Measurements from ENCODE around the gene SLK.

Gene SLK

GRCh38 chr10:104046651-104047050 lies 79.7 kb downstream of the SLK start:
- H3K4me3 ChIP-seq (ENCODE audit: low read depth, low read length): no peak overlapping the region
- H3K9ac ChIP-seq (ENCODE audit: low read depth, low read length): no peak overlapping the region
- no peaks in the 10 kb centered on the region for H3K36me3 ChIP-seq (ENCODE audit: control insufficient read depth, insufficient read depth, low read length)
- H3K27me3 ChIP-seq (ENCODE audit: control insufficient read depth, insufficient read depth, low read length): no peaks in the 10 kb centered on the region
- H3K4me1 ChIP-seq (ENCODE audit: control insufficient read depth, insufficient read depth, low read length): no peaks in the 10 kb centered on the region
- H3K9me3 ChIP-seq (ENCODE audit: control insufficient read depth, insufficient read depth, low read length): no peaks in the 10 kb centered on the region

- no peak overlapping the region for H3K9ac ChIP-seq (ENCODE audit: low read depth, low read length)
- H3K4me1 ChIP-seq (ENCODE audit: control insufficient read depth, insufficient read depth, low read length): no peaks in the 10 kb centered on the region
- no peaks in the 10 kb centered on the region for H3K27me3 ChIP-seq (ENCODE audit: control insufficient read depth, insufficient read depth, low read length)
- H3K4me3 ChIP-seq (ENCODE audit: low read depth, low read length): no peak overlapping the region
- no peaks in the 10 kb centered on the region for H3K9me3 ChIP-seq (ENCODE audit: control insufficient read depth, insufficient read depth, low read length)
- H3K36me3 ChIP-seq (ENCODE audit: control insufficient read depth, insufficient read depth, low read length): no peaks in the 10 kb centered on the region
Measured at GRCh38 chr10:104049504-104050250, 82.7 kb downstream of the SLK start.

DNA sequence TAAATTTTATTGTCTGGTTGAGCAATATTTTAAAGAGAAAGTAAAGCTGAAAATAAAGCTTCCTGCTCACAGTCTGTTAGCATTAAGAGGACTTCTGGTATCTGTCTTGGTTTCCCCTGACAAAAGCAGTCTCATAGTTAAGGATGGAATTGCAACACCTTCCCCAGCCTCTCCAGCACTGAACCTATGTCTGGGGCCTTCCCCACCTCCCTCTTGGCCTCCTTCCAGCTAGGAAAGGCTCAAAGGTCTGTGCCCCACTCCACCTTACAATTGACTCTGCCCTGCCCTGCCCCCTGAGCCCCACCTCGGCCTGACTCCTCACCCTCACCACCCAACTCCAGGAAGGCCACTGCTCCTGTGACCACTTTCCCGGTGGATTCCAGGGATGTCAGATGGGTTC lies 85.5 kb downstream of the SLK start:
- Histone ChIP-seq H3K9me3 (ENCODE audit: control insufficient read depth, insufficient read depth, low read length) (no peaks in the 10 kb centered on the region), H3K4me3 (ENCODE audit: low read depth, low read length) (no peak overlapping the region), H3K9ac (ENCODE audit: low read depth, low read length) (no peak overlapping the region), H3K36me3 (ENCODE audit: control insufficient read depth, insufficient read depth, low read length) (no peaks in the 10 kb centered on the region), H3K4me1 (ENCODE audit: control insufficient read depth, insufficient read depth, low read length) (peaks cover 2% of the 10 kb centered on the region), H3K27me3 (ENCODE audit: control insufficient read depth, insufficient read depth, low read length) (no peaks in the 10 kb centered on the region)

- H3K9me3 ChIP-seq (ENCODE audit: control insufficient read depth, insufficient read depth, low read length): no peaks in the 10 kb centered on the region
- H3K4me1 ChIP-seq (ENCODE audit: control insufficient read depth, insufficient read depth, low read length): peaks cover 4% of the 10 kb centered on the region
- H3K27me3 ChIP-seq (ENCODE audit: control insufficient read depth, insufficient read depth, low read length): no peaks in the 10 kb centered on the region
- no peak overlapping the region for H3K9ac ChIP-seq (ENCODE audit: low read depth, low read length)
- no peaks in the 10 kb centered on the region for H3K36me3 ChIP-seq (ENCODE audit: control insufficient read depth, insufficient read depth, low read length)
- no peak overlapping the region for H3K4me3 ChIP-seq (ENCODE audit: low read depth, low read length)
Measured at GRCh38 chr10:104053201-104053600, 86.3 kb downstream of the SLK start.

- no peaks in the 10 kb centered on the region for H3K36me3 ChIP-seq (ENCODE audit: control insufficient read depth, insufficient read depth, low read length)
- H3K9me3 ChIP-seq (ENCODE audit: control insufficient read depth, insufficient read depth, low read length): no peaks in the 10 kb centered on the region
- H3K4me1 ChIP-seq (ENCODE audit: control insufficient read depth, insufficient read depth, low read length): peaks cover 8% of the 10 kb centered on the region
- H3K4me3 ChIP-seq (ENCODE audit: low read depth, low read length): no peak overlapping the region
- no peak overlapping the region for H3K9ac ChIP-seq (ENCODE audit: low read depth, low read length)
- H3K27me3 ChIP-seq (ENCODE audit: control insufficient read depth, insufficient read depth, low read length): no peaks in the 10 kb centered on the region
Measured at GRCh38 chr10:104054430-104054829, 87.5 kb downstream of the SLK start.

DNA sequence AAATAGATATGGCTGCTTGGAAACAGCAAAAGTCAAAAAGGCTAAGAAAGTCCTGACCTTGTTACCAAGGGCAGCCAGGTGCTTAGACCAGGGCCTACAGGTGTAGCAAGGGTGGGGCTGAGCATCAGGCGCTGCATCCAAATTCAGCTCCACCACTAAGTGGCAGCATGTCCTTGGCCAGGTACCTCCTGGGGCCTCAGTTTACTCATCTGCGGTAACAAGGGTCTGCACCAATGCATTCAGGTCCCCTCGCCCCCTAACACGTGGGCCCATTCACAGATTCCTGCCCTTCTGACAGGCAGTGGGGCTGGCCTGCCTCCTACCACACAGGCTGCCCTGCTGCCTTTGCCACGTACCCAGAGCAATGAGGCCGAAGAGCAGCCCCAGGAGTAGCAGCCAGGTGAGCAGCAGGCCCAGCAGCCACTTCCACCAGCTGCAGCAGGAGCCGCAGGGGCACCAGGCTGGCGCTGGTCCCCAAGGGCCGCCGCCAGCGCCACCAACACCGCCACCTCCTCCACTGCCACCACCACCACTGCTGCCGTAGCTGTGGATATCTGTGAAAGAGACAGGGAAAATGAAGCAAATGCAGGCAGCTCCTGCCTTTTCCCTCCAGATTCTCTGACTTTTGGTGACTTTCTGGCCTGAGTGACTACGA lies 89.8 kb downstream of the SLK start:
- no peak overlapping the region for H3K9ac ChIP-seq (ENCODE audit: low read depth, low read length)
- H3K27me3 ChIP-seq (ENCODE audit: control insufficient read depth, insufficient read depth, low read length): no peaks in the 10 kb centered on the region
- no peak overlapping the region for H3K4me3 ChIP-seq (ENCODE audit: low read depth, low read length)
- no peaks in the 10 kb centered on the region for H3K36me3 ChIP-seq (ENCODE audit: control insufficient read depth, insufficient read depth, low read length)
- H3K4me1 ChIP-seq (ENCODE audit: control insufficient read depth, insufficient read depth, low read length): peaks cover 16% of the 10 kb centered on the region
- no peaks in the 10 kb centered on the region for H3K9me3 ChIP-seq (ENCODE audit: control insufficient read depth, insufficient read depth, low read length)

DNA sequence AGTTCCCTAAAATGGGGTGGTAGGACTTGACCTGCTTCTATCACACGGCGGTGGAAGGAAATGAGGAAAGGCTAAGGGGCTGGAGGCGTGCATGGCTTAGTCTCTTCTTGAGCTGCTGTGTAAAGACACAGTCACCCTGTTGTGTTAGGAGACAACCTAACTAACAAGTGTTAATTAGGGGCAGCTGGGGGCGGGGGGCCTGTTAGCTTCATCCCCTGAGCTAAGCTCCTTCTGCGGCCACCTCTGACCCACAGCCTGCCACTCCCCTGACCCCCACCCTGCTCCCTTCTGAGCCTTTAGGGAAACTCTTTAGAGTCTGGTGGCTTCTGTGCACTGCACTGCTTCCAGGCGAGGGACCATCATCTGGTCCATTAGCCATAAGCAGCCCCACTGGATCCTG lies 90.8 kb downstream of the SLK start:
- H3K9ac ChIP-seq (ENCODE audit: low read depth, low read length): no peak overlapping the region
- no peaks in the 10 kb centered on the region for H3K9me3 ChIP-seq (ENCODE audit: control insufficient read depth, insufficient read depth, low read length)
- H3K4me1 ChIP-seq (ENCODE audit: control insufficient read depth, insufficient read depth, low read length): peaks cover 16% of the 10 kb centered on the region
- H3K4me3 ChIP-seq (ENCODE audit: low read depth, low read length): no peak overlapping the region
- no peaks in the 10 kb centered on the region for H3K27me3 ChIP-seq (ENCODE audit: control insufficient read depth, insufficient read depth, low read length)
- H3K36me3 ChIP-seq (ENCODE audit: control insufficient read depth, insufficient read depth, low read length): no peaks in the 10 kb centered on the region

DNA sequence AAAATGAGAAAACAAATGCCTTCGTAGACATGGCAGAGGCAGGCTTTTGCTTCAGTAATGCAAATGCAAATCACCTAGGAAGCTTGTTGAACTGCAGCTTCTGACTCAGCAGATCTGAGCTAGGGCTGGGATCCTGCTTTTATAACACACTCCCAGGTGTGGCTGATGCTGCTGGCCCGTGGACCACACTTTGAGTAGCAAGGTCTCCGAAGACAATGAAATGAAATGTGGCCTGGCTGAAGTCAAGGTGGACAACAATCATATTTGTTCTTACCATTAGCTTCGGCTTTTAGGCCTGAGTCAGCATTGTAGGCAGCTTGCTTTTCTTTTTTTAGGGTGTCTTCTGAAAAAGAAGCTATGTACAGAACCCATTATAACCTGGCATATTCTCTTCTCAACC lies 92.4 kb downstream of the SLK start:
- no peaks in the 10 kb centered on the region for H3K36me3 ChIP-seq (ENCODE audit: control insufficient read depth, insufficient read depth, low read length)
- H3K4me1 ChIP-seq (ENCODE audit: control insufficient read depth, insufficient read depth, low read length): peaks cover 16% of the 10 kb centered on the region
- H3K9ac ChIP-seq (ENCODE audit: low read depth, low read length): no peak overlapping the region
- H3K27me3 ChIP-seq (ENCODE audit: control insufficient read depth, insufficient read depth, low read length): no peaks in the 10 kb centered on the region
- H3K4me3 ChIP-seq (ENCODE audit: low read depth, low read length): no peak overlapping the region
- no peaks in the 10 kb centered on the region for H3K9me3 ChIP-seq (ENCODE audit: control insufficient read depth, insufficient read depth, low read length)

GRCh38 chr10:104061196-104061595 lies 94.3 kb downstream of the SLK start:
- no peaks in the 10 kb centered on the region for H3K36me3 ChIP-seq (ENCODE audit: control insufficient read depth, insufficient read depth, low read length)
- no peaks in the 10 kb centered on the region for H3K9me3 ChIP-seq (ENCODE audit: control insufficient read depth, insufficient read depth, low read length)
- H3K4me3 ChIP-seq (ENCODE audit: low read depth, low read length): no peak overlapping the region
- no peaks in the 10 kb centered on the region for H3K27me3 ChIP-seq (ENCODE audit: control insufficient read depth, insufficient read depth, low read length)
- no peak overlapping the region for H3K9ac ChIP-seq (ENCODE audit: low read depth, low read length)
- peaks cover 18% of the 10 kb centered on the region for H3K4me1 ChIP-seq (ENCODE audit: control insufficient read depth, insufficient read depth, low read length)

DNA sequence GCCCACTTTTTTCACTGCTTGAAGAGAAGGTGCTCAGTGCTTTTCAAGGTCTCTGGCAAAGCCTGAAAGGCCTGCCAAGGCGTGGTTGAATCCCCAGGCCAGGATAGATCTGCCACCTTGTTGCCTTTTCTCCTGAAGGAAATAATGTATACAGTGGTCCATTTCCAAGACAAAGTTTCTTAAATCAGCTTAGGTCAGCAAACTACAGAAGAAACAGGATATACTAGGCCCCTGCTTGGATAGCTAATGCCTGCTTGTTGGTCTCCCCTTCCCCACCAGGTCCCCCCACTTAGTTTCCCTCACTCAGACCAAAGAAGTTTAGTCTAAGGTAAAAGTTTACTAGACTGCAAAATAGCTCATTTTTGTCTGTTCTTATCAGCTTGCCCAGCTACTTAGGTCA lies 98.8 kb downstream of the SLK start:
- H3K4me3 ChIP-seq (ENCODE audit: low read depth, low read length): no peak overlapping the region
- no peak overlapping the region for H3K9ac ChIP-seq (ENCODE audit: low read depth, low read length)
- no peaks in the 10 kb centered on the region for H3K9me3 ChIP-seq (ENCODE audit: control insufficient read depth, insufficient read depth, low read length)
- H3K27me3 ChIP-seq (ENCODE audit: control insufficient read depth, insufficient read depth, low read length): no peaks in the 10 kb centered on the region
- H3K4me1 ChIP-seq (ENCODE audit: control insufficient read depth, insufficient read depth, low read length): peaks cover 10% of the 10 kb centered on the region
- no peaks in the 10 kb centered on the region for H3K36me3 ChIP-seq (ENCODE audit: control insufficient read depth, insufficient read depth, low read length)

GRCh38 chr10:104066945-104067344 lies 100.0 kb downstream of the SLK start:
- Histone ChIP-seq H3K36me3 (ENCODE audit: control insufficient read depth, insufficient read depth, low read length) (no peaks in the 10 kb centered on the region), H3K27me3 (ENCODE audit: control insufficient read depth, insufficient read depth, low read length) (no peaks in the 10 kb centered on the region), H3K4me1 (ENCODE audit: control insufficient read depth, insufficient read depth, low read length) (peaks cover 10% of the 10 kb centered on the region), H3K9ac (ENCODE audit: low read depth, low read length) (no peak overlapping the region), H3K9me3 (ENCODE audit: control insufficient read depth, insufficient read depth, low read length) (no peaks in the 10 kb centered on the region), H3K4me3 (ENCODE audit: low read depth, low read length) (no peak overlapping the region)

DNA sequence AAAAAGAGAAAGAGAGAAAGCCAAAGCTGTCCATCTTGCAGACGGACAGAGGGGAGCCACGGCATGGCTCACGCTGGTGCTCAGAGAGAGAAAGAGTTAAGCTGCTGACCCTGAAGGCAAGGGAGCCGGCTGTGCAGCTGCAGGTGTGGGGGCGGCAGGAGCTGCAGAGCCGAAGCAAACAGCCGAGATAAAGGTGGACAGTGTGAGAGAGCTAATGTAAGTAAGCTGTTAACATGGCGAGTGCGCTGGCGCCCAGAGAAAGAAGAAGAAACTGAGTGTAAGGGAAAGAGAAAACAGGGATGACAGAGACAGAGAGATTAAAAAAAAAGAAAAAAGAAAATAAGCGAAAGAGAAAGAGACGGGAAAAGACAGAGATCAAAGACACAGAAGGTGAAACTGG lies 100.6 kb downstream of the SLK start:
- H3K27me3 ChIP-seq (ENCODE audit: control insufficient read depth, insufficient read depth, low read length): no peaks in the 10 kb centered on the region
- H3K4me1 ChIP-seq (ENCODE audit: control insufficient read depth, insufficient read depth, low read length): peaks cover 10% of the 10 kb centered on the region
- H3K4me3 ChIP-seq (ENCODE audit: low read depth, low read length): peak overlapping the region; percentile 26
- no peaks in the 10 kb centered on the region for H3K36me3 ChIP-seq (ENCODE audit: control insufficient read depth, insufficient read depth, low read length)
- no peak overlapping the region for H3K9ac ChIP-seq (ENCODE audit: low read depth, low read length)
- H3K9me3 ChIP-seq (ENCODE audit: control insufficient read depth, insufficient read depth, low read length): no peaks in the 10 kb centered on the region

Data from iPS-15b (cell line).